ENCODE data around the gene GPRIN2.
A peak's percentile ranks its signal among the peaks of the same experiment; 100 is the strongest.

The GPRIN2 gene

DNA sequence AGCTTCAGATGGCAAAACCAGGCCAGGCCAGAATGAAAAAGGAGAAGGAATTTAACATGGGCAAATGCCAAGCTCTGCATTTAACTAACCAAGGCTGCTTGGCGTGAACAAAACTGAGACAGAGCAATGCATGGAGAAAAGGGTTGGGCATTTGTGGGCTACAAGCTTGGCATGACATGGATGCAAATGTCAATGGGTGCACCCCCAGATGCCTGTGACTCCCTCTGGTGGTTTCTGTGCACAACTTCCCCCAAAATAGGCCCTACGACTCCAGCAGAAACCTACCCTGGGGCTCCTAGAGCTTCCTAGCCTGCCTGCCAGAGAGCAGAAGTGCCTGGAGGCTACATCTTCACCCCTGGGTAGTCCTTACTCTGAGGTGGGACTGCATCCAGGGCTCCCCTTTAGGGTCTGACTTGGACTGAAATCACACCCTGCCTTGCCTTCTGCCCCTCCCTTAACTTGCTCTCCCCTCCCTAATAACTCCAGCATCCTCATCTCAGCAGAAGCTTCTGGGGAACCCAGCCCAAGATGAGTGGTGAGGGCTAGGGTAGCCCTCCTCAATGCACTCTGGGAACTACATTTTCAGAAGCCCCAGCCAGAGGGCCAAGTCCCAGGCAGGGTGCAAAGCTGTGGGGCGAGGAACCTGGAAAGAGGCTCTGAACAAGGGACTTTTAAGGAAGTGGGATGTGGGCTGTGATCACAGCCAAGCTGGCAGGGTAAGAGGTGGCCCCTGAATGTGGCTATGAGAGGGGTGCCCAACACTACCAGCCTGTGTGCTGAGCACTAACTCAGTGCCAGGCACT is 11.3 kb downstream of the GPRIN2 start:
- TF ChIP-seq POLR2A (IDR thresholded peaks at IDR 0.05; ENCODE audit: low read length), result no peak
- no peak for TF ChIP-seq GATA1 (IDR thresholded peaks at IDR 0.05; ENCODE audit: low read depth, low read length)
- DNase-seq, result peak; percentile 40 to 43

DNA sequence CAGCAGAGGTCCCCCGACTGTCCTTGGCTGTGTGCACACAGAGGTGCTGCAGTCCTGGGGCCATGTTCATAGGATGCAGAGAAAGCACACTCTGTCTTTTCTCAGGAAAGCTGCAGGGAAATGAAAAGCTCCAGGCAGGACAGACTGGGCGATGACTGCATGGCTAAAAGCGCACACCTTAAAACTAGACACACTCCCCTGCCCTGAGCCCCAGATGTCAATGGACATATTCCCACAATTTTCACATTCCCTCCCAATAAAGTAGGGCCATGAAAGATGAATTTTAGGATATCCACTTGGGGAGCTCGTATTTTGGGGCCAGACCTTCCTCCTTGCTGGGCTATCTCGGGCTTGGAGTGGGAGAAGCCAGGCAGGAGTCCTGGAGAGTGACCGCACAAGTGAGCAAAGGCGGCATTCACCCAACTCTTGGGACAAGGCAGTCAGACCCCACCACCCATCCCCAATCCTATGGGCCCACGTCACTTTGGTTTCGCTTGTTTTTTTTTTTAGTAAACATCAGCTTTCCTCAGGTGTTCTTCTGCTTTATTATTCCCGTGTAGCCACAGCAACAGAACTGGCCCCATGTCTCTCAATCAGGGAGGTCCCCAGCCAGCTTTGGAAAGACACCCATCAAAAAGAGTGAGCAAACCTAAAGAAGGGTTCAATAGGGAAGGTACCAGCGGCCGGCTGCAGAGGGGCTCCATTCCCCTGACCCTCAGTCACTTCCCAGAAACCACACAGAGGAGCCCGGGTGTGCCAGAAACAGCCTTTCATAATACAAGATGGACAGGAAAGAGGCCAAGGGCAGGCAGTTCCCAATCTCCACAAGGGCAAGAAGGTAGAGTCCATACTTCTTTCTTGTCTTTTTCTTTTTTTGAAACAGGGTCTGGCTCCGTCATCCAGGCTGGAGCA is 12.7 kb downstream of the GPRIN2 start:
- DNase-seq, result no peak
- TF ChIP-seq POLR2A (IDR thresholded peaks at IDR 0.05; ENCODE audit: low read length), result no peak

DNA sequence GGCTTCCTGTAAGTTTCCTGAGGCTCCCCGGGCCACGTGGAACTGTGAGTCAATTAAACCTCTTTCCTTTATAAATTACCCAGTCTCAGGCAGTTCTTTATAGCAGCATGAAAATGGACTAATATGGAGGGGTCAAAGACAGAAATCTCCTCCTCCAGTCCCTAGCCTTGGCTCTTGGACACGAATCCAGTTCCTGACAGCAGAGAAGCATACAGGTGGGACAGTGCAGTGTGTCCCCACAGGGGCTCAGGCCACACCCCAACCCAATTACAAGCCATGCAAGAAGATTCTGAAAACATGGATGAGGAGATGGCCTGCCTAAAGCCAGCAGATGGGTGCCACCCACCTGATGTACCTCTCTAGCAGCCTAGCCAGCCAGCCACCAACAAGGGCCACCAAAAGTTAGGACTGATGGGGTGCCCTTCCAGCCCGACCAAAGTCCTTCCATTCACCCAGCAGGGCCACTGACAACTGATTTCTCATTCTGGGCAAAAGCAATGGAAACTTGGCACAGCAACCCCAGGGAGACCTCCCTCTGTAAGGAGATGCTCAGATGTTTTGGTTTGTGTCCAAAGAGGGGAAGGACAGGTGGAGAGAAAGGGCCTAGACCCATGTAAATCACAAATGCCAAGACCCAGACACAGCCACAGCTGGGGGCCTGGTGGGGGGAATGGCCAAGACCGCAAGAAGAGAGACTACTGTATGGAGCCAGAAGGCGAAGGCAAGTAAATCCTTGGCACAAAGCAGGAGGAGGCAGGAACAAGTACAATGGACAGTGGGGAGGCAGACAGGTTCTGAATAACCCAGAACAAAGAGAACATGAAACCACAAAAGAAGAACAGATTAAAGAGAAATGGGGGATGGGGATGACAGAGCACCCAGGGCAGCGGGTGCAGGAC is 13.6 kb downstream of the GPRIN2 start:
- TF ChIP-seq GATA1 (IDR thresholded peaks at IDR 0.05; ENCODE audit: low read depth, low read length) (no peak), POLR2A (IDR thresholded peaks at IDR 0.05; ENCODE audit: low read length) (no peak)
- DNase-seq, result no peak

DNA sequence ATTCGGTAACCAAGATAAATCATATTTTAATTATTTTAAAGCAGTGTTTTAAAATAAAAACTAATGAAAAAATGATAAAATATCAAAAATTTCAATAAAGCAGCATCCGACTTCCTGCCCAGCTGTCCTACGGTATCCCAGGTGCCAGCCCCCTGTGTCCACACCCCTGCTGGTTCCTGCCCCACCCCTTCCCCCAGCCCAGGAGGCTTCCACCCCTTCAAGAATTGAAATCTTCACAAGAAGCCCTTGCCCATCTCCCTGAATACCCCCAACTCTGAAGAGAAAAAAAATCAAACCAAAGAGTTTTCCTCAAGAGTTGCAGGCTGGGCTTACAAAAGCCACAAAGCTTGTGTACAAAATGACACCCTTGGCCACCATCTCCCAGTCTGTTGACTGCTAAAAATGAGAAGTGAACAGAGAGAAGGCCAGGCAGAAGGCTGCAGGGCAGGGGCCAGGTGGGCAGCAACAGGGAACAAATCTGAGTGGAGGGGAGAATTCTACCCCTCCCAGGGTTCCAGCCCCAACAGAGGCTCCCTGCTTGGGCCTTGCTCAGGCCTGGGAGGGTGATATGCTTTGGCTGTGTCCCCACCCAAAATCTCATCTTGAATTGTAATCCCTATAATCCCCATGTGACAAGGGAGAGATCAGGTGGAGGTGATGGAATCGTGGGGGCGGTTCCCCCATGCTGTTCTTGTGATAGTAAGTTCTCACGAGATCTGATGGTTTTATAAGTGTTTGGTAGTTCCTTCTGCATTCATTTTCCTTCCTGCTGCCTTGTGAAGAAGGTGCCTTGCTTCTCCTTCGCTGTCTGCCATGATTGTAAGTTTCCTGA is 14.5 kb downstream of the GPRIN2 start:
- no peak for DNase-seq
- TF ChIP-seq POLR2A (IDR thresholded peaks at IDR 0.05; ENCODE audit: low read length), result no peak
- TF ChIP-seq GATA1 (IDR thresholded peaks at IDR 0.05; ENCODE audit: low read depth, low read length), result no peak

DNA sequence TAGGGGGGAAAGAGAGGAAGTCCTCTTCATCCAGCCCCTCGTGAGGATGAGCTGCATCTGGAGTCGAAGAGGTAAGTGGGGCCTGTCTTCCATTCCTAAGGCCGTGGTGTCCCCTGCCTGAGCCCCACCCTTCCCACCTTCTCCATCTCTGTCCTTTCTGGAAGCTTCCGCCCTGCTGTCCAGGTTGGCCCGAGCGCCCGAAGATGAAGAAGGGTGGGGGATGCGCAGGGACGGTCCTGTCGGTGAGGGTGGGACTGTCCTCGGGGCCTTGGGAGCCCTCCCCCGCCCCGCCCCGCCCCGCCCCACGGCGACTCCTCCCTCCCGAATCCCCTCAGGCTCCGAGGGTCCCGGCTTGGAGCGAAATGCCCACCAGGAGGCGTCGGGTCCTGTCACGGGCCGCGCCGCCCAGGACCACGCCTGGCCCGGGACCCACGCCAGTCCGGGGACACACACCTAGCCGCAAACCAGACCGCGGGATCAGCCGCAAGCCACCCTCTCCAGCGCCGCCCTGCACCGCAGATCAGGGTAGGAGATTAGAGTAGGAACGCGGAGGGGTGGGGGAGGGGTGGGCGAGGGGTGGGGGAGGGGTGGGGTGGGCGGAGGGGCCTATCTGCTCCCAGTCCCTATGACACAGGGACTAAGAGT is 15.3 kb downstream of the GPRIN2 start:
- no peak for TF ChIP-seq GATA1 (IDR thresholded peaks at IDR 0.05; ENCODE audit: low read depth, low read length)
- peak; percentile 32 to 47 for DNase-seq

DNA sequence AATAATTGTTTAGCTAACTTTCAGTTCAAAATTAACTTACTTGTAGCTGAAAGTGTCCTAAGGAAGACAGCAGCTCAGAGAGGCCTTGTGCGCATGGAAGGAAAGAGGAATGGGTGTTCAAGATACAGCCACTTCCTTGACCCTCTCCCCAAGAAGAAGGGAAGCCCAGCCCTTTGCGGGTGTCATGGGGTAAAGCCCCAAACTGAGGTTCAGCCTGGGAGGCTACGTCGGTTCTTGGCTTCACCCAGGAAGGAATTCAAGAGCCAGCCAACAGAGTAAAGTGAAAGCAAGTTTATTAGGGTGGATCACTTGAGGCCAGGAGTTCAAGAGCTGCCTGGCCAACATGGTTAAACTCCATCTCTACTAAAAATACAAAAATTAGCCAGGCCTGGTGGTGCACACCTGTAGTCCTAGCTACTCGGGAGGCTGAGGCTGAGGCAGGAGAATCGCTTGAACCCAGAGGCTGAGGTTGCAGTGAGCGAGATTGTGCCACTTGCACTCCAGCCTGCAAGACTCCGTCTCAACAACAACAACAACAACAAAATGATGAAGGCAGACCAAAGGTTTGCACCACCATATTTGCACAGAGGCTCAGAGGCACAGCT is 15.9 kb downstream of the GPRIN2 start:
- TF ChIP-seq GATA1 (IDR thresholded peaks at IDR 0.05; ENCODE audit: low read depth, low read length), result no peak
- TF ChIP-seq POLR2A (IDR thresholded peaks at IDR 0.05; ENCODE audit: low read length), result no peak
- no peak for DNase-seq

DNA sequence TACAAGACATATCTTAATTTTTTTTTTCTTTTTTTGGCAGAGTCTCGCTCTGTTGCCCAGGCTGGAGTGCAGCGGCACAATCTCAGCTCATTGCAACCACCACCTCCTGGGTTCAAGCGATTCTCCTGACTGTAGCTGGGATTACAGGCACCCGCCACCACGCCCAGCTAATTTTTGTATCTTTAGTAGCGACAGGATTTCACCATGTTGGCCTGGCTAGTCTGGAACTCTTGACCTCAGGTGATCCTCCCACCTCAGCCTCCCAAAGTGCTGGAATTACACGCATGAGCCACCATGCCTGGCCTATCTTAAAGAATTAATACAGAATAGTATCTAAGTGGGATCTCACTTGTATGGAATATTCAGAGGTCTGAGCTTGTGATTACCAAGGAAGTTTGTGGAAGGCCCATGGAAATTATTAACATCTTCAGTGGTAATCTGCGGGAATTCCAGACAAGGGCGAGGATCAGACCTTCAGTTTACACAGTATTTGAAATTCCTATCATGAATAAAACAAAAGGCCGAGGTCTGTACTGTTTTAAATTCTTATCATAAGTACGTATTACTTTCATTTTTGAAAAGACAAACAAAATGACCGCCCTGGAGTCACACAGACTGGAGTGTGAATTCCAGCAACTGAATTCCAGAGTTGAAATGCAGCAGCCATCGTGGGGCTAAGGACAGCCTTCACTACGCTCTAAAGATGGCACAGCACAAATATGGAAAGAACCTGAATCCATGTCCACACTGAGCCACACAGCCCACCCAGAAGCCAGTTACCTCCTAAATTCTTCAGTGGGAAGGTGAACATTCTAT is 16.7 kb downstream of the GPRIN2 start:
- no peak for TF ChIP-seq POLR2A (IDR thresholded peaks at IDR 0.05; ENCODE audit: low read length)
- no peak for TF ChIP-seq GATA1 (IDR thresholded peaks at IDR 0.05; ENCODE audit: low read depth, low read length)
- DNase-seq, result no peak

DNA sequence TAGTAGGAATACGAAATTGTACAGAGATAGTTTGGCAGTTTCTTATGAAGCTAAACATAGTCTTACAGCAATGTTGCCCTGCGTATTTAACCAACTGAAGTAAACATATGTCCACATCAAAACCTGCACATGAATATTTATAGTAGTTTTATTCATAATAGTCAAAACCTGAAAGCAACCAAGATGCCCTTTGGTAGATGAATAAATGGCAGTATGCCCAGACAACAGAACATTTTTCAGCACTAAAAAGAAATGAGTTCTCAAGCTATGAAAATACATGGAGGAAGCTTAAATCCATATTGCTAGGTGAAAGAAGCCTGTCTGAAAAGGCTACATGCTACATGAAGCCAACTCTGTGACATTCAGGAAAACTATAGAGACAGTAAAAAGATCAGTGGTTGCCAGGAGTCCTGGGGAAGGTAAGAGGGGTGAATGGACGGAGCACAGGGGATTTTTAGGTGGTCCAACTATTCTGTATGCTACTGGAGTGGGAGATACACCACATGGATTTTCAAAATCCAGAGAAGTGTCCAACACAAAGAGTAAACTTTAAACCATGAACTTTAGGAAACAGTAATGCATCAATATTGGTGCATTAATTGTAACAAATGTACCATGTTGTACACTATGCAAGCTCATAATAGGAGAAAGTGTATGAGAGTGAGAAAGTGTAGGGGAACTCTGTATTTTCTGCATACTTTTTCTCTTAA is 17.6 kb downstream of the GPRIN2 start:
- DNase-seq, result no peak
- TF ChIP-seq GATA1 (IDR thresholded peaks at IDR 0.05; ENCODE audit: low read depth, low read length) (no peak), POLR2A (IDR thresholded peaks at IDR 0.05; ENCODE audit: low read length) (no peak)

DNA sequence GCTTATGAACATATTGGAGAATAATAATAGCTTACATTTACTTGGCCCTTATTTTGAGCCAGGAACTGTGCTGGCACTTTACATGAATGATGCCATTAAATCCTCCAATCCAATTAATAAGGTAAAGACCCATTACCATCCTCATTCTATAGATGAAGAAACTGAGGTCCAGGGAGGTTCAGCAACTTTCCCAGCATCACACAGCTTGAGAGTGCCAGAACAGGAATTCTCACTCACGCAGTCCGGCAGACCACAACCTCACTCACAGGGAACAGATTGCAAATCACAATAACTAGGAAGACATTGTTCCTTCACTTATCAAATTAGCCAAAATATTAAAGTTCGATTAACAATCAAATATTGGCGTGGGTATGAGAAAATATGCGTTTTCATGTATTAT is 18.3 kb downstream of the GPRIN2 start:
- no peak for DNase-seq
- TF ChIP-seq GATA1 (IDR thresholded peaks at IDR 0.05; ENCODE audit: low read depth, low read length) (no peak), POLR2A (IDR thresholded peaks at IDR 0.05; ENCODE audit: low read length) (no peak)

DNA sequence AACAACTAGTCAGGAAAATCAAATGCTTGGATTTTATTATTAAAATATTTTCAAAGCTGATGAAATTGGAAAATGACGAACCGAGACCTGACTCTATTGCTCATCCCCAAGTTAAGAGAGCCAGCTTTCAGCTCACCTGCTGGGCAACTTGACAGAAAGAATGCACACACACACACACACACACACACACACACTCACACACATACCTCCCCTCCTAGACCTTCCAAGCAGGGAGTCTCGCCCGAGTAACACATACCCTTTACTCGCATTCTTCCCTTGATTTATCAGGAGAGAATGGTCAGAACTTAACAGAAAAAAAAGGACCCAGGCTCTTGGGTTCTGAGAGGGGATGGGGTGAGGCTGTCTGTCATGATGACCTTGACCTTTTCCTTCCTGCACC is 19.1 kb downstream of the GPRIN2 start:
- TF ChIP-seq GATA1 (IDR thresholded peaks at IDR 0.05; ENCODE audit: low read depth, low read length) (no peak), POLR2A (IDR thresholded peaks at IDR 0.05; ENCODE audit: low read length) (no peak)
- DNase-seq, result no peak

DNA sequence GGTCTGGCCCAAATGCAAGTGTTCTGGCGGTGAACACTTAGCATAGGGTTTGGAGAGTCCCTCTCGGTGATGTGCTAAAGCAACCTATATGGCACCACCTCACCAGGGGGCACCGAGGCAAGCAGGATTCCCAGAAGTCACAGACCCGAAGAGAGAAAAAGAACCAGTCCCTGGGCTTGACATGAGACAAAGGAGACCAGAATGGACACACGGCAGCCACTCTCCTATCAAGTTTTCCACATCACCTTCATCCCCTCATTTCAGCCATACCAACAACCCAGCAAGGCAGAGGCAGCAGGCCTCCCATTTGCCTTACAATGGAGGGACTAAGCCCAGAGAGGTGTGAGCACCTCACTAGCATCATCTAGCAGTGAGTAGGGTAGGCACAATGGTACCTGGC is 19.7 kb downstream of the GPRIN2 start:
- TF ChIP-seq POLR2A (IDR thresholded peaks at IDR 0.05; ENCODE audit: low read length), result no peak
- no peak for DNase-seq

Data from erythroblast (primary cell).